Neural cell (in vitro differentiated cells): ENCODE results near the gene ATP2B1. TPM values are rescaled to one million over a fixed set of nuclear protein-coding genes. Genes with fewer than 3 reads are reported as not detected.

ENCODE experiments used
- H2AFZ ChIP-seq: fragments of 200-600, 300-800 bp; sonication (generic), shearing (Covaris generic); 2 replicates; pipeline ENCODE4 v1.6.0; 2014; ENCODE audit warnings: low read depth, mild to moderate bottlenecking, antibody characterized with exemption, low read length, moderate library complexity
- H3F3A ChIP-seq: fragments of 200-600 bp; shearing (Covaris generic); 2 replicates; pipeline ENCODE4 v1.6.1; 2016; ENCODE audit warnings: mild to moderate bottlenecking, moderate library complexity, mixed read lengths, antibody characterized with exemption, low read length; ENCODE audit not compliant: insufficient read depth, poor library complexity, severe bottlenecking
- H3K27ac ChIP-seq: fragments of 200-600, 300-800 bp; sonication (generic), shearing (Covaris generic); 2 replicates; pipeline ENCODE4 v1.5.1; 2014; ENCODE audit warnings: mild to moderate bottlenecking, low read length, moderate library complexity
- H3K27me3 ChIP-seq: fragments of 300-800, 200-600 bp; sonication (generic), shearing (Covaris generic); 2 replicates; pipeline ENCODE4 v1.6.0; 2014; ENCODE audit warnings: mild to moderate bottlenecking, low read depth, low read length, moderate library complexity; ENCODE audit not compliant: insufficient read depth
- H3K36me3 ChIP-seq: fragments of 300-800, 200-600 bp; sonication (generic), shearing (Covaris generic); 2 replicates; pipeline ENCODE4 v1.5.1; 2014; ENCODE audit warnings: mild to moderate bottlenecking, antibody characterized with exemption, low read length, moderate library complexity; ENCODE audit not compliant: insufficient read depth
- H3K4me2 ChIP-seq: fragments of 300-800, 200-600 bp; sonication (generic), shearing (Covaris generic); 2 replicates; pipeline ENCODE4 v1.6.0; 2014; ENCODE audit warnings: mild to moderate bottlenecking, low read length
- H3K4me3 ChIP-seq: fragments of 300-800, 200-600 bp; sonication (generic), shearing (Covaris generic); 2 replicates; pipeline ENCODE4 v1.5.1; 2014; ENCODE audit warnings: mild to moderate bottlenecking, low read length, moderate library complexity
- H3K79me2 ChIP-seq: fragments of 200-600 bp; shearing (Covaris generic); replicated peaks from 2 replicates; pipeline ENCODE4 v1.6.0; 2014; ENCODE audit warnings: mild to moderate bottlenecking, low read length, moderate library complexity; ENCODE audit not compliant: insufficient read depth
- H3K9ac ChIP-seq: fragments of 300-800, 200-600 bp; sonication (generic), shearing (Covaris generic); 2 replicates; pipeline ENCODE4 v1.6.1; 2016; ENCODE audit warnings: mild to moderate bottlenecking, low read length, mixed read lengths
- H3K9me2 ChIP-seq: fragments of 200-600 bp; shearing (Covaris generic); 2 replicates; pipeline ENCODE4 v1.6.1; 2016; ENCODE audit warnings: mild to moderate bottlenecking, low read length, mixed read lengths; ENCODE audit not compliant: insufficient read depth
- H3K9me3 ChIP-seq: fragments of 200-600, 300-800 bp; sonication (generic), shearing (Covaris generic); 2 replicates; pipeline ENCODE4 v1.6.1; 2016; ENCODE audit warnings: mild to moderate bottlenecking, mixed run types, low read length, moderate library complexity, mixed read lengths
- H4K20me1 ChIP-seq: fragments of 200-600 bp; shearing (Covaris generic); 2 replicates; pipeline ENCODE4 v1.6.1; 2016; ENCODE audit warnings: mild to moderate bottlenecking, mixed run types; ENCODE audit not compliant: insufficient read depth
- EP300 ChIP-seq: fragments of 450-650 bp; conservative IDR thresholded peaks from 2 replicates; pipeline ENCODE4 v1.6.1; 2014; ENCODE audit warnings: antibody characterized with exemption, mild to moderate bottlenecking, moderate library complexity; ENCODE audit not compliant: poor library complexity, severe bottlenecking
- EZH2 ChIP-seq: fragments of 200-600, 300-800 bp; shearing (Covaris generic), sonication (generic); IDR thresholded peaks from 2 replicates; pipeline ENCODE4 v1.6.1; 2014; ENCODE audit warnings: antibody characterized with exemption, low read length, borderline replicate concordance, mild to moderate bottlenecking; ENCODE audit not compliant: insufficient read depth, poor library complexity, severe bottlenecking
- MXI1 ChIP-seq: fragments of 450-650 bp; conservative IDR thresholded peaks from 2 replicates; pipeline ENCODE4 v1.6.1; 2014; ENCODE audit warnings: antibody characterized with exemption, mild to moderate bottlenecking; ENCODE audit not compliant: poor library complexity, severe bottlenecking
- POLR2AphosphoS5 ChIP-seq: IDR thresholded peaks from 2 replicates; pipeline ENCODE4 v1.6.1; 2012
- RAD21 ChIP-seq: fragments of 450-650 bp; conservative IDR thresholded peaks from 2 replicates; pipeline ENCODE4 v1.6.1; 2014; ENCODE audit warnings: antibody characterized with exemption, mild to moderate bottlenecking, moderate library complexity
- REST ChIP-seq: IDR thresholded peaks from 2 replicates; pipeline ENCODE4 v1.6.1; 2012; ENCODE audit warnings: borderline replicate concordance
- SMC3 ChIP-seq: fragments of 450-650 bp; conservative IDR thresholded peaks from 2 replicates; pipeline ENCODE4 v1.6.1; 2014; ENCODE audit warnings: antibody characterized with exemption, mild to moderate bottlenecking, moderate library complexity; ENCODE audit not compliant: poor library complexity
- TAF1 ChIP-seq: IDR thresholded peaks from 2 replicates; pipeline ENCODE4 v1.6.1; 2012; ENCODE audit warnings: low read depth
- polyA plus RNA-seq: library from polyadenylated mRNA; depleted of rRNA; stranded (reverse); fragments of >200 nt; gene quantifications from 2 replicates; pipeline ENCODE4 v1.2.3, GENCODE V29; 2014
- TF ChIP-seq, protein P1 (sequence below): fragments of 450-650 bp; IDR thresholded peaks from 2 replicates; pipeline ENCODE4 v1.5.1; 2014; ENCODE audit warnings: antibody characterized with exemption, mild to moderate bottlenecking, moderate library complexity; ENCODE audit not compliant: poor library complexity, severe bottlenecking

The ATP2B1 gene
- polyA plus RNA-seq, 1 donor from 2014 or later, result 139 TPM

GRCh38 chr12:89692439-89692838 lies 16.2 kb downstream of the ATP2B1 start:
- no peaks in the 10 kb centered on the region for H3K36me3 ChIP-seq
- no peak overlapping the region for H2AFZ ChIP-seq
- H3K4me2 ChIP-seq, result no peak overlapping the region
- no peak overlapping the region for H3K27ac ChIP-seq
- no peaks in the 10 kb centered on the region for H4K20me1 ChIP-seq
- no peak overlapping the region for H3K4me3 ChIP-seq
- TF ChIP-seq MXI1, result no peak
- TF ChIP-seq SMC3, result no peak
- TF ChIP-seq RAD21, result no peak
- TF ChIP-seq EP300, result no peak
- TF ChIP-seq POLR2AphosphoS5, result no peak
- TF ChIP-seq EZH2, result no peak
- H3K9me2 ChIP-seq, result no peaks in the 10 kb centered on the region
- no peaks in the 10 kb centered on the region for H3K9me3 ChIP-seq
- H3K79me2 ChIP-seq, result peaks cover 45% of the 10 kb centered on the region
- no peak overlapping the region for H3K9ac ChIP-seq
- no peaks in the 10 kb centered on the region for H3F3A ChIP-seq
- H3K27me3 ChIP-seq, result no peaks in the 10 kb centered on the region

- Histone ChIP-seq H3K9ac (no peak overlapping the region), H3K9me3 (peaks cover 4% of the 10 kb centered on the region), H3K27ac (no peak overlapping the region), H3K27me3 (no peaks in the 10 kb centered on the region), H3K4me2 (no peak overlapping the region), H3F3A (no peaks in the 10 kb centered on the region), H2AFZ (no peak overlapping the region), H3K9me2 (no peaks in the 10 kb centered on the region), H3K4me3 (no peak overlapping the region), H4K20me1 (no peaks in the 10 kb centered on the region), H3K79me2 (peaks cover 45% of the 10 kb centered on the region), H3K36me3 (no peaks in the 10 kb centered on the region)
- TF ChIP-seq TAF1 (no peak), SMC3 (no peak), EP300 (no peak), EZH2 (no peak), RAD21 (no peak), MXI1 (no peak), REST (no peak), POLR2AphosphoS5 (no peak)
- TF ChIP-seq, protein P1, sequence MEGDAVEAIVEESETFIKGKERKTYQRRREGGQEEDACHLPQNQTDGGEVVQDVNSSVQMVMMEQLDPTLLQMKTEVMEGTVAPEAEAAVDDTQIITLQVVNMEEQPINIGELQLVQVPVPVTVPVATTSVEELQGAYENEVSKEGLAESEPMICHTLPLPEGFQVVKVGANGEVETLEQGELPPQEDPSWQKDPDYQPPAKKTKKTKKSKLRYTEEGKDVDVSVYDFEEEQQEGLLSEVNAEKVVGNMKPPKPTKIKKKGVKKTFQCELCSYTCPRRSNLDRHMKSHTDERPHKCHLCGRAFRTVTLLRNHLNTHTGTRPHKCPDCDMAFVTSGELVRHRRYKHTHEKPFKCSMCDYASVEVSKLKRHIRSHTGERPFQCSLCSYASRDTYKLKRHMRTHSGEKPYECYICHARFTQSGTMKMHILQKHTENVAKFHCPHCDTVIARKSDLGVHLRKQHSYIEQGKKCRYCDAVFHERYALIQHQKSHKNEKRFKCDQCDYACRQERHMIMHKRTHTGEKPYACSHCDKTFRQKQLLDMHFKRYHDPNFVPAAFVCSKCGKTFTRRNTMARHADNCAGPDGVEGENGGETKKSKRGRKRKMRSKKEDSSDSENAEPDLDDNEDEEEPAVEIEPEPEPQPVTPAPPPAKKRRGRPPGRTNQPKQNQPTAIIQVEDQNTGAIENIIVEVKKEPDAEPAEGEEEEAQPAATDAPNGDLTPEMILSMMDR, result no peak
These were observed 17.0 kb downstream of the ATP2B1 start for GRCh38 chr12:89691659-89692058.

GRCh38 chr12:89690925-89691324 lies 17.7 kb downstream of the ATP2B1 start:
- Histone ChIP-seq H3K27ac (no peak overlapping the region), H2AFZ (no peak overlapping the region), H3K27me3 (no peaks in the 10 kb centered on the region), H4K20me1 (no peaks in the 10 kb centered on the region), H3K9me2 (no peaks in the 10 kb centered on the region), H3K9ac (no peak overlapping the region), H3K4me2 (no peak overlapping the region), H3K4me3 (no peak overlapping the region), H3K79me2 (peaks cover 45% of the 10 kb centered on the region), H3K9me3 (peaks cover 4% of the 10 kb centered on the region), H3K36me3 (no peaks in the 10 kb centered on the region), H3F3A (no peaks in the 10 kb centered on the region)
- TF ChIP-seq EZH2 (no peak), SMC3 (no peak), EP300 (no peak), POLR2AphosphoS5 (no peak), REST (no peak)
- TF ChIP-seq, protein P1, result no peak
